Neuronal stem cell (in vitro differentiated cells): ENCODE measurements around the gene EPB41.

Experiments used
- DNase-seq: peaks from one replicate; pipeline ENCODE4 v3.0.0-alpha.2; 2013; ENCODE audit warnings: low spot score
- H2AFZ ChIP-seq: one replicate; pipeline ENCODE4 v1.6.1; 2013; ENCODE audit warnings: mild to moderate bottlenecking, low read length, inconsistent platforms
- H2AK5ac ChIP-seq: 2 replicates; pipeline ENCODE4 v1.6.1; 2013; ENCODE audit warnings: low read depth, mild to moderate bottlenecking, inconsistent platforms, low read length, moderate library complexity, mixed read lengths
- H2BK120ac ChIP-seq: 2 replicates; pipeline ENCODE4 v1.6.1; 2013; ENCODE audit warnings: low read depth, mild to moderate bottlenecking, inconsistent platforms, low read length, moderate library complexity, mixed read lengths
- H2BK12ac ChIP-seq: one replicate; pipeline ENCODE4 v1.6.1; 2013; ENCODE audit warnings: low read length, inconsistent platforms
- H2BK15ac ChIP-seq: 2 replicates; pipeline ENCODE4 v1.6.1; 2013; ENCODE audit warnings: mild to moderate bottlenecking, low read length, inconsistent platforms, mixed read lengths
- H2BK5ac ChIP-seq: one replicate; pipeline ENCODE4 v1.6.1; 2013; ENCODE audit warnings: inconsistent platforms, mild to moderate bottlenecking, low read length, moderate library complexity
- H3K14ac ChIP-seq: one replicate; pipeline ENCODE4 v1.6.1; 2013; ENCODE audit warnings: low read length, inconsistent platforms
- H3K18ac ChIP-seq: 2 replicates; pipeline ENCODE4 v1.6.1; 2013; ENCODE audit warnings: low read length, inconsistent platforms
- H3K23ac ChIP-seq: 2 replicates; pipeline ENCODE4 v1.6.1; 2013; ENCODE audit warnings: low read depth, mild to moderate bottlenecking, mixed read lengths, low read length, inconsistent platforms; ENCODE audit not compliant: poor library complexity
- H3K27ac ChIP-seq: replicated peaks from 3 replicates; pipeline ENCODE4 v1.5.1; 2013; ENCODE audit warnings: low read length, inconsistent platforms
- H3K27me3 ChIP-seq, 3 experiments: 2 replicates each; pipeline ENCODE4 v1.6.1; 2013; ENCODE audit warnings: low read length in 3 of 3, mild to moderate bottlenecking in 2 of 3, inconsistent platforms in 1 of 3, low read depth in 1 of 3, mixed read lengths in 1 of 3, moderate library complexity in 1 of 3; ENCODE audit not compliant: control insufficient read depth in 3 of 3, insufficient read depth in 3 of 3
- H3K36me3 ChIP-seq, 2 donors: replicated peaks in 1 of 2; 2 replicates each; pipeline ENCODE4 v1.6.1; 2013; ENCODE audit warnings: low read length in 2 of 2; ENCODE audit not compliant: control insufficient read depth in 2 of 2, insufficient read depth in 2 of 2
- H3K4ac ChIP-seq: 2 replicates; pipeline ENCODE4 v1.6.1; 2013; ENCODE audit warnings: inconsistent platforms, mild to moderate bottlenecking, low read length, moderate library complexity
- H3K4me1 ChIP-seq, 2 donors: 1 replicate in 1 of 2; 2 replicates in 1 of 2; pipeline ENCODE4 v1.6.1; 2013; ENCODE audit warnings: low read length in 2 of 2, low read depth in 1 of 2; ENCODE audit not compliant: control insufficient read depth in 2 of 2, insufficient read depth in 1 of 2
- H3K4me2 ChIP-seq: one replicate; pipeline ENCODE4 v1.6.1; 2013; ENCODE audit warnings: mild to moderate bottlenecking, low read length, inconsistent platforms; ENCODE audit not compliant: insufficient read depth, poor library complexity, severe bottlenecking
- H3K4me3 ChIP-seq, 2 donors: 2 replicates each; pipeline ENCODE4 v1.5.1; 2013; ENCODE audit warnings: low read length in 2 of 2, mild to moderate bottlenecking in 2 of 2, inconsistent platforms in 1 of 2, moderate library complexity in 1 of 2
- H3K79me1 ChIP-seq: one replicate; pipeline ENCODE4 v1.6.1; 2013; ENCODE audit warnings: low read depth, mild to moderate bottlenecking, inconsistent platforms, low read length, moderate library complexity
- H3K9ac ChIP-seq: one replicate; pipeline ENCODE4 v1.6.1; 2013; ENCODE audit warnings: mild to moderate bottlenecking, low read depth, low read length, inconsistent platforms; ENCODE audit not compliant: poor library complexity
- H3K9me3 ChIP-seq, 2 donors: replicated peaks in 1 of 2; 2 replicates each; pipeline versions ENCODE3 to v1.6.1; 2013; ENCODE audit warnings: low read length in 2 of 2, mild to moderate bottlenecking in 2 of 2, inconsistent platforms in 1 of 2, low read depth in 1 of 2, mixed read lengths in 1 of 2, moderate library complexity in 1 of 2; ENCODE audit not compliant: control insufficient read depth in 2 of 2, insufficient read depth in 1 of 2
- H4K8ac ChIP-seq: one replicate; pipeline ENCODE4 v1.6.1; 2013; ENCODE audit warnings: low read depth, mild to moderate bottlenecking, inconsistent platforms, low read length, moderate library complexity
- H4K91ac ChIP-seq: one replicate; pipeline ENCODE4 v1.6.1; 2013; ENCODE audit warnings: low read length, low read depth, mild to moderate bottlenecking, inconsistent platforms; ENCODE audit not compliant: poor library complexity
- WGBS, 2 donors: extraction: QIAGEN DNeasy Blood & Tissue Kit; methylation state at CpG; one replicate each; pipeline ENCODE4 v1.1.7; 2013; ENCODE audit warnings: missing lambda C conversion rate in 2 of 2, mixed read lengths in 1 of 2; ENCODE audit not compliant: insufficient read length in 2 of 2, insufficient replicate concordance in 1 of 2; ENCODE audit errors: extremely low coverage in 2 of 2; 5-methylcytosine and 5-hydroxymethylcytosine counted together

The EPB41 gene

GRCh38 chr1:29081201-29081600 is 166.8 kb downstream of the EPB41 start:
- Histone ChIP-seq H3K9me3 (no peaks in the 10 kb centered on the region), H3K4me1 (no peaks in the 10 kb centered on the region), H3K14ac (no peak overlapping the region), H3K4me3 (no peak overlapping the region), H3K27ac (no peak overlapping the region), H3K27me3 (no peaks in the 10 kb centered on the region), H4K91ac (no peak overlapping the region), H3K9ac (no peak overlapping the region), H3K23ac (no peak overlapping the region), H2AK5ac (no peak overlapping the region), H4K8ac (no peak overlapping the region), H2BK5ac (no peak overlapping the region), H2BK12ac (no peak overlapping the region), H3K4me2 (no peak overlapping the region), H2BK120ac (no peak overlapping the region), H3K79me1 (no peaks in the 10 kb centered on the region), H3K4ac (no peak overlapping the region), H3K36me3 (peaks cover 0 to 42% of the 10 kb centered on the region in 2 donors), H2AFZ (no peak overlapping the region), H3K18ac (no peak overlapping the region), H2BK15ac (no peak overlapping the region)
- DNase-seq: no peak
- WGBS, 2 donors: no CpG with 5 or more reads among the region's 3 CpGs

GRCh38 chr1:29082519-29082918 is 168.2 kb downstream of the EPB41 start:
- Histone ChIP-seq H3K18ac (no peak overlapping the region), H3K4me1 (no peaks in the 10 kb centered on the region), H3K9me3 (no peaks in the 10 kb centered on the region), H4K91ac (no peak overlapping the region), H3K27me3 (no peaks in the 10 kb centered on the region), H3K79me1 (no peaks in the 10 kb centered on the region), H3K36me3 (peaks cover 0 to 30% of the 10 kb centered on the region in 2 donors), H3K4me3 (no peak overlapping the region), H2BK5ac (no peak overlapping the region), H3K9ac (no peak overlapping the region), H2AK5ac (no peak overlapping the region), H3K4me2 (no peak overlapping the region), H2BK120ac (no peak overlapping the region), H2BK15ac (no peak overlapping the region), H2BK12ac (no peak overlapping the region), H3K23ac (no peak overlapping the region), H3K27ac (no peak overlapping the region), H4K8ac (no peak overlapping the region), H2AFZ (no peak overlapping the region), H3K14ac (no peak overlapping the region), H3K4ac (no peak overlapping the region)
- WGBS, 2 donors: no CpG with 5 or more reads among the region's 3 CpGs
- no peak for DNase-seq

- Histone ChIP-seq H3K18ac (no peak overlapping the region), H3K14ac (no peak overlapping the region), H3K4me1 (no peaks in the 10 kb centered on the region), H3K4ac (no peak overlapping the region), H3K79me1 (no peaks in the 10 kb centered on the region), H3K9me3 (no peaks in the 10 kb centered on the region), H2BK12ac (no peak overlapping the region), H2BK5ac (no peak overlapping the region), H3K27ac (no peak overlapping the region), H3K27me3 (no peaks in the 10 kb centered on the region), H4K8ac (no peak overlapping the region), H2BK120ac (no peak overlapping the region), H2AFZ (no peak overlapping the region), H3K4me3 (no peak overlapping the region), H3K9ac (no peak overlapping the region), H4K91ac (no peak overlapping the region), H3K4me2 (no peak overlapping the region), H3K23ac (no peak overlapping the region), H2BK15ac (no peak overlapping the region), H2AK5ac (no peak overlapping the region), H3K36me3 (peaks cover 0 to 33% of the 10 kb centered on the region in 2 donors)
- no peak for DNase-seq
- no CpG with 5 or more reads among the region's 3 CpGs for WGBS, 2 donors
Measured at GRCh38 chr1:29083317-29084195, 169.2 kb downstream of the EPB41 start.

GRCh38 chr1:29084196-29084521 is 169.8 kb downstream of the EPB41 start:
- no peak overlapping the region for H2BK12ac ChIP-seq
- H4K8ac ChIP-seq: no peak overlapping the region
- H3K4ac ChIP-seq: no peak overlapping the region
- no peak overlapping the region for H2AK5ac ChIP-seq
- H3K9ac ChIP-seq: no peak overlapping the region
- H3K27ac ChIP-seq: no peak overlapping the region
- H3K4me1 ChIP-seq: no peaks in the 10 kb centered on the region
- H3K4me3 ChIP-seq: no peak overlapping the region
- H3K23ac ChIP-seq: no peak overlapping the region
- H3K18ac ChIP-seq: no peak overlapping the region
- H2AFZ ChIP-seq: no peak overlapping the region
- peaks cover 0 to 39% of the 10 kb centered on the region in 2 donors for H3K36me3 ChIP-seq
- H3K4me2 ChIP-seq: no peak overlapping the region
- no peak overlapping the region for H2BK120ac ChIP-seq
- H4K91ac ChIP-seq: no peak overlapping the region
- no peaks in the 10 kb centered on the region for H3K79me1 ChIP-seq
- no peaks in the 10 kb centered on the region for H3K9me3 ChIP-seq
- no peak overlapping the region for H2BK15ac ChIP-seq
- H3K27me3 ChIP-seq: no peaks in the 10 kb centered on the region
- no peak overlapping the region for H3K14ac ChIP-seq
- no peak overlapping the region for H2BK5ac ChIP-seq
- WGBS, 2 donors: 100% methylated on average over 1 of the region's 2 CpGs; no CpG with 5 or more reads in 1 of the 2 donors
- DNase-seq: no peak
